ENCODE data around the gene UQCC5. TPM values are rescaled to one million over a fixed set of nuclear protein-coding genes. Genes with fewer than 3 reads are reported as not detected.

Gene UQCC5
- total RNA-seq, 1 experiment from 2014 or later: 11.0 TPM

DNA sequence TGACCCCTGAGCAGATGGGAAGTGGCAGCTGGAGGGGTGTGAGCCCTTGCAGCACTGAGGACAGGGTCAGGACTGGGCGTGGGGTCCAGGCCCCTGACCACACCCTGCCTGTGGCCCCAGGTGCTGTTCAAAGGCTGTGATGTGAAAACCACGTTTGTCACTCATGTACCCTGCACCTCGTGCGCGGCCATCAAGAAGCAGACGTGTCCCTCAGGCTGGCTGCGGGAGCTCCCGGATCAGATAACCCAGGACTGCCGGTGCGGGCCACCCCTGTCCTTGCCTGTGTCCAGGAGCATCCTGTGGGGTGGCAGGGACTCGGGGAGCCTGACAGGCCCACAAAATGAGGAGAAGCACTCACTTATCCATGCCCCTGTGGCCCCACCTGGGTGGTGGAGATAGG is 35.4 kb upstream of the UQCC5 start:
- no peak for DNase-seq (ENCODE audit: low read depth, low spot score)
- in situ Hi-C loops (cut with HindIII; ENCODE audit: low pct_unique_long_range_greater_than_20kb, low sequenced_read_pairs): no loop called here

GRCh38 chr3:52502001-52502400 is 34.4 kb upstream of the UQCC5 start:
- in situ Hi-C loops (cut with HindIII; ENCODE audit: low pct_unique_long_range_greater_than_20kb, low sequenced_read_pairs): no loop called here
- DNase-seq (ENCODE audit: low read depth, low spot score): no peak

GRCh38 chr3:52502808-52503350 is 33.5 kb upstream of the UQCC5 start:
- DNase-seq (ENCODE audit: low read depth, low spot score): no peak

DNA sequence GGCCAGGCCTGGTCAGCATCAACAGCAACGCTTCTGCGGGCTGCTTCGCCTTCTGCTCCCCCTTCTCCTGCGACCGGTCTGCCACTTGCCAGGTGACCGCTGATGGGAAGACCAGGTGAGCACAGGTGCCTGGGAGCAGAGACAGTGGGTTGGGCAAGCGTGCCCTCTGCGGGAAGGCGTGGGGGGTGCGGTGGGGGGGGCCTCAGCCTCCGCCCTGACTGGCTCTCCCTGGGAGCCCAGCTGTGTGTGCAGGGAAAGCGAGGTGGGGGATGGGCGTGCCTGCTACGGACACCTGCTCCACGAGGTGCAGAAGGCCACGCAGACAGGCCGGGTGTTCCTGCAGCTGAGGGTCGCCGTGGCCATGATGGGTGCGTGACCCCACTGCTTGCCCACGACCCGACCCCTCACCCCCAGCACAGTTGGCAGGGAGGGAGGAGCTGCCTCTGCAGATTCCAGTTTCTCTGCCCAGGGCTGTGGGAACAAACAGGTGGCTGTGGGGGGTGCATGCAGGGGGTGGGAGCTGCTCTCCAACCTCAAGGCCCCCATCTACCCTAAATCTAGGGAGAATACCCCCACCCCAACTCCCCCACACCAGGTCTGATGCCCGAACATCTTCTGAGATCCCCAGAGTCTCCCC is 32.5 kb upstream of the UQCC5 start:
- in situ Hi-C loops (cut with HindIII; ENCODE audit: low pct_unique_long_range_greater_than_20kb, low sequenced_read_pairs): no loop called here
- DNase-seq (ENCODE audit: low read depth, low spot score): no peak

More at GRCh38 chr3:52502808-52503350, 33.5 kb upstream of the UQCC5 start:
- in situ Hi-C loops (cut with HindIII; ENCODE audit: low pct_unique_long_range_greater_than_20kb, low sequenced_read_pairs): no loop called here

GRCh38 chr3:52504977-52505376 is 31.4 kb upstream of the UQCC5 start:
- DNase-seq (ENCODE audit: low read depth, low spot score): no peak
- in situ Hi-C loops (cut with HindIII; ENCODE audit: low pct_unique_long_range_greater_than_20kb, low sequenced_read_pairs): no loop called here

DNA sequence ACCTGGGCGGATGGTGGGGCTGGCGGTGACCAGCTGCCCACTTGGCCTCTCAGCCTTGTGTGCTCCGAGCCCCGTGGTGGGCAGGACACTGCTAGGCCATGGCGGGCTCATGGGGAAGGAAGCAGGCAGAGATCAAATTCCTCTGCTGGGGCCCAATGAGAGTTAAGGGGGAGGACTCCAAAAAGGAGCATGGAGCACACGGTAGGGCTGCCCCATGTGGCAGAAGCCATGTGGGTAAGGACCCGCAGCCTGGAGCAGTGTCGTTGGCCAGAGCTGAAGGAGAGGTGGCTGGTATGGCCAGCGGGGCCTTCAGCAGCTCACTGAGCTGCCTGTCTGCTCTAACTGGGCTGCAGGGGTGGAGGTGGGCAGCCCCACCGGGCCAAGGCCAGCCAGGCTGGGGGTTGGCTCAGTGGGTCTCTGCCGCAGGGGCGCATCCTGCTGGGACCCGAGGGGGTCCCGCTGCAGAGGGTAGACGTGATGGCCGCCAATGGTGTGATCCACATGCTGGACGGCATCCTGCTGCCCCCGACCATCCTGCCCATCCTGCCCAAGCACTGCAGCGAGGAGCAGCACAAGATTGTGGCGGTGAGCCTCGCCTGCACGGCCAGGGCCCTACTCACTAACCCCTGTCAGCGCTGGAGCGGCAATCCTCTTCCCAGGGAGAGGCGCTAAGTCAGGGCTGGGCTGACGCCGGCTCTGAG is 30.0 kb upstream of the UQCC5 start:
- in situ Hi-C loops (cut with HindIII; ENCODE audit: low pct_unique_long_range_greater_than_20kb, low sequenced_read_pairs): no loop called here
- DNase-seq (ENCODE audit: low read depth, low spot score): no peak

DNA sequence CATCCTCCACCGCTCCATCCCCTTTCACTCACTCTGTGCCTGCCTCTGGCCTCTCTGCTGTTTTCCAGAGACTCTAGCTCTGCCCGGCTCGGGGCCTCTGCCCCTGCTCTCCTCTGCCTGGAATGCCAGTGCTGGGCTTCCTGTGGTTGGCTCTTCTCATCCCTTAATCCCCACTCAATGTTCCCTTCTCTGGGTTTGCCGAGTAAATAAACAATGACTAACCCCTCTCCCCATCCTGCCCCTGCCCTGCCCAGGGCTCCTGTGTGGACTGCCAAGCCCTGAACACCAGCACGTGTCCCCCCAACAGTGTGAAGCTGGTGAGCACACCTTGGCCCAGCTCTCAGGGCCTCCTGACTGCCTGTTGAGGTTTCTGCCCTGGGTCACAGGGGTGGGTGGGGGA is 29.0 kb upstream of the UQCC5 start:
- DNase-seq (ENCODE audit: low read depth, low spot score): no peak
- in situ Hi-C loops (cut with HindIII; ENCODE audit: low pct_unique_long_range_greater_than_20kb, low sequenced_read_pairs): no loop called here

GRCh38 chr3:52509753-52510328 is 26.6 kb upstream of the UQCC5 start:
- in situ Hi-C loops (cut with HindIII; ENCODE audit: low pct_unique_long_range_greater_than_20kb, low sequenced_read_pairs): no loop called here
- DNase-seq (ENCODE audit: low read depth, low spot score): no peak

GRCh38 chr3:52511509-52511908 is 24.9 kb upstream of the UQCC5 start:
- in situ Hi-C loops (cut with HindIII; ENCODE audit: low pct_unique_long_range_greater_than_20kb, low sequenced_read_pairs): no loop called here
- DNase-seq (ENCODE audit: low read depth, low spot score): no peak

DNA sequence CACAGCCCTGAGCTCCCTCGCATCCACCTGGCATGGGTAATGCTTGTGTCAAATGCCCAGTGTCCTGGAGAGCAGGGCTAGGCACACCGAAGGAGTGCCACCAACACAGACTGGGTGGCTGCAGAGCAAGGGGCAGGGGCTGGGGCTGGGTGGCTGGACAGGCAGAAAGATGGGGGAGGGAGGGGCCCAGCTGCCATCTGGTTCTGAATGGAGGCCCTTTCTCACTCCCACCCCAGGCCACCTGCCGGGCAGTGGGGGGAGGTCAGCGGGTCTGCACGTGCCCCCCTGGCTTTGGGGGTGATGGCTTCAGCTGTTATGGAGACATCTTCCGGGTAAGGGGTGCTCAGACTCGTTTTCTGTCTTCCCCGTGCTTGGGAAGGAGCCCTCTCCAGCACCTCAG is 24.3 kb upstream of the UQCC5 start:
- DNase-seq (ENCODE audit: low read depth, low spot score): no peak
- in situ Hi-C loops (cut with HindIII; ENCODE audit: low pct_unique_long_range_greater_than_20kb, low sequenced_read_pairs): no loop called here

- in situ Hi-C loops (cut with HindIII; ENCODE audit: low pct_unique_long_range_greater_than_20kb, low sequenced_read_pairs): no loop called here
These were observed 23.7 kb upstream of the UQCC5 start for GRCh38 chr3:52512727-52513126.

DNA sequence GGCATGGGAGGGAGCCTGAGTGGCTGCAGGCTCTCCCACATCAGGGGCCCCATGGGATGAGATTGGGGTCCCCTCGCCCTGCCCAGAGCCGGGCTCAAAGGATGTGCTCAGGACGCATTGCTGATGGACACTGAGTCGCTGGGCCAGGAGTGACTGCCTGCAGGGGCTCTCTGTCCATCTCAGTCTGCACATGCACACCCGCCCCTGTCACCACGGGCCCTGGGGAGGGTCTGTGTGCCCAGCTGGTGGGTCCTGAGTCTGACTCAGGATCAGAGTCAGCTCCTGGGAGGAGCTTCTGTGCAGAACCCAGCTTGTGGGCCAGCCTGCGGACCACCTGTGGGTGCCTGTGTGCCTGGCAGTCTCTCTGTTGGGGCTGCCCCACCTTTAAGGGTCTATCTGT is 23.1 kb upstream of the UQCC5 start:
- in situ Hi-C loops (cut with HindIII; ENCODE audit: low pct_unique_long_range_greater_than_20kb, low sequenced_read_pairs): no loop called here
- no peak for DNase-seq (ENCODE audit: low read depth, low spot score)

More at GRCh38 chr3:52512727-52513126, 23.7 kb upstream of the UQCC5 start:
- DNase-seq (ENCODE audit: low read depth, low spot score): no peak

DNA sequence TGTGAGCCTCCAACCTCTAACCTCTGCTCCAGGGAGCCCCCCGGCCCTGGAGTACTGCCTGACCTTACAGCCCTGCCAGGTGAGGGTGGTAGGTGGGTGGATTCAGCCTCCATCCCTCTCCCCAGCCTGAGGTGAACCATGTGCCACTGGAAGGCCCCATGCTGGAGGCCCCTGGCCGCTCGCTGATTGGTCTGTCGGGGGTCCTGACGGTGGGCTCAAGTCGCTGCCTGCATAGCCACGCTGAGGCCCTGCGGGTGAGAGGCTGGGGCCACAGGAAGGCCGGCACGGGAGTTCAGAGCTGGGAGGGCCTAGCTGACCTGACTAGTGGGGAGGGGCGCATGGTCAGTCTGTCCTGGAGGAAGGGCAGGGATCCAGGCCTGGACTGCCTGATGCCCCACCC is 21.8 kb upstream of the UQCC5 start:
- in situ Hi-C loops (cut with HindIII; ENCODE audit: low pct_unique_long_range_greater_than_20kb, low sequenced_read_pairs): no loop called here
- no peak for DNase-seq (ENCODE audit: low read depth, low spot score)

DNA sequence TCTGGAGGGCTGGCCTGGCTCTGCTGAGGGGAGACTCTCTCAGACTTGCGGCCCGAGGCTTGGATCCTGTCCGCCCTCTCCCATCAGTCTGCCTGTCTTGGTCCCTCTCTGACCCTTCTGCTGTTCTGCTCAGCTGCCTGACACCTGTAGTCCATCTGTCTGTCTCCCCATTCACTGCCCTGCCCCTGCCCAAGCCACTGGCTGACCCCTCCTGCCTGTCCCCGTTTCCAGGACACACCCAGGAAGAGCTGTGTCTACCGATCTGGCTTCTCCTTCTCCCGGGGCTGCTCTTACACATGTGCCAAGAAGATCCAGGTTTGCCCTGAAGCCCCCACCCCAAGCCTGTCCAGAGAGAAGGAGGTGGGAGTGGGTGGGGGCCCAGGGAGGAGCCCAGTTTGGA is 21.2 kb upstream of the UQCC5 start:
- in situ Hi-C loops (cut with HindIII; ENCODE audit: low pct_unique_long_range_greater_than_20kb, low sequenced_read_pairs): no loop called here
- DNase-seq (ENCODE audit: low read depth, low spot score): no peak

- DNase-seq (ENCODE audit: low read depth, low spot score): no peak
- in situ Hi-C loops (cut with HindIII; ENCODE audit: low pct_unique_long_range_greater_than_20kb, low sequenced_read_pairs): no loop called here
These were observed 19.8 kb upstream of the UQCC5 start for GRCh38 chr3:52516509-52517195.

DNA sequence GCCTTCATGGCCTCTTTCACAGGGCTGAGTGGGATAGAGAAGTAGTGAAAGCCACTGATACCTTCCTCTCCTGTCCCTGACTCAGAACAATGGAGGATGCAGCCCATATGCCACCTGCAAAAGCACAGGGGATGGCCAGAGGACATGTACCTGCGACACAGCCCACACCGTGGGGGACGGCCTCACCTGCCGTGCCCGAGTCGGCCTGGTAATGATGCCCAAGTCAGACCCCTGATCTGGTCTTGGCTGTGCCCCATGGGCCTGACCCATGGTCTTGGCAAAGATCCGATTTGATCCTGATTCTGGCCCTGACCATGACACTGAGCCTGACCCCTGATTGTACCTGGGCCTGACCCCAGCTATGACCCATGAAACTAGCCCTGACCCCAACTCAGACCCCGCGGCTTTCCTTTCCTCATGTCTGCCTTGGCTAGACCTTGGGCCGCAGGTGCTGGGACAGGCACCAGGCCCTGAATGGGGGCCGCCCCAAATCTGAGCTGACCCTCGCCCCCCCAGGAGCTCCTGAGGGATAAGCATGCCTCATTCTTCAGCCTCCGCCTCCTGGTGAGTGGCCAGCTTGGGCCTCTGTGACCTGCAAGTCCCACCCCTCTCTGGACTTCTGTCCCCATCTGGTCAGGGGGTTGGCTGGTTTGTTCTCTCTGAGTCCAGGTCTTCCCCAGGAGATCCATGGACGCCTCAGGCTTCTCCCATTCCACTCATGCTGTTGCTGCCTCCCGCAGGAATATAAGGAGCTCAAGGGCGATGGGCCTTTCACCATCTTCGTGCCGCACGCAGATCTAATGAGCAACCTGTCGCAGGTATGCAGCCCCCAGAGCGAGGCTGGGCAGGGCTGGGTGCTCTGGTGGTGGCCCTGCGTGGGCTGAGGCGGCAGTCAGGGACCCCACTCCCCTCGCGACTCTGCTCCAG is 18.3 kb upstream of the UQCC5 start:
- in situ Hi-C loops (cut with HindIII; ENCODE audit: low pct_unique_long_range_greater_than_20kb, low sequenced_read_pairs): no loop called here
- DNase-seq (ENCODE audit: low read depth, low spot score): no peak

DNA sequence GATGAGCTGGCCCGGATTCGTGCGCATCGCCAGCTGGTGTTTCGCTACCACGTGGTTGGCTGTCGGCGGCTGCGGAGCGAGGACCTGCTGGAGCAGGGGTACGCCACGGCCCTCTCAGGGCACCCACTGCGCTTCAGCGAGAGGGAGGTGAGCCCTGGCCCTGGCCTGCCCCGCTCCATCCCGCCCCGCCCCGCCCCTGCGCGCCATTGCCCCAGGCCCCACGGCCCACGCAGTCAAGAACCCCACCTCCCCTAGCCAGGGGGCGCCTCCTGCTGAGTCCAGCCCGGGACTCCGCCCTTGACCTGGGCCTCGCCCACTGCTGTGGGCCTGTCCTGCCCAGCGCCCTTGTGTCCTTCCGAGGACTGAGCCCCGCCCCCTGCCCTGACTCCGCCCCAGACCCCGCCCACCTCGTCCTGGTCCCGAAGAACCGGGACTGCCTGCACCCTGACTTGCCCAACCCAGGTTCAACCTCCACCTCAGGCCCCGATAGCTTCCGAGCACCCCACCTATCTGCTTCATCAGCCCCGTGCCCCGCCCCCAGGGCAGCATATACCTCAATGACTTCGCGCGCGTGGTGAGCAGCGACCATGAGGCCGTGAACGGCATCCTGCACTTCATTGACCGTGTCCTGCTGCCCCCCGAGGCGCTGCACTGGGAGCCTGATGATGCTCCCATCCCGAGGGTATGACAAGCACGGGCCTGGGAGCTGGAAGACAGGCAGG is 17.5 kb upstream of the UQCC5 start:
- in situ Hi-C loops (cut with HindIII; ENCODE audit: low pct_unique_long_range_greater_than_20kb, low sequenced_read_pairs): no loop called here
- no peak for DNase-seq (ENCODE audit: low read depth, low spot score)

All from SK-MEL-5 (cell line).